Measurements from ENCODE around the gene SYCP2.
"Not testable (repeated sequence)": the region's sequence is repeated elsewhere in the genome, so short reads cannot be mapped to it uniquely, and the experiment has no call there.

Gene SYCP2

DNA sequence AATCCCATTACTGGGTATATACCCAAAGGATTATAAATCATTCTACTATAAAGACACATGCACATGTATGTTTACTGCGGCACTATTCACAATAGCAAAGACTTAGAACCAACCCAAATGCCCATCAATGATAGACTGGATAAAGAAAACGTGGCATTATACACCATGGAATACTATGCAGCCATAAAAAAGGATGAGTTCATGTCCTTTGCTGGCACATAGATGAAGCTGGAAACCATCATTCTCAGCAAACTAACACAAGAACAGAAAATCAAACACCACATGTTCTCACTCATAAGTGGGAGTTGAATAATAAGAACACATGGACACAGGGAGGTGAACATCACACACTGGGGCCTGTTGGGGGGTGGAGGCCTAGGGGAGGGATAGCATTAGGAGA is 43.4 kb downstream of the SYCP2 start:
- DNase-seq, result not testable (repeated sequence)

DNA sequence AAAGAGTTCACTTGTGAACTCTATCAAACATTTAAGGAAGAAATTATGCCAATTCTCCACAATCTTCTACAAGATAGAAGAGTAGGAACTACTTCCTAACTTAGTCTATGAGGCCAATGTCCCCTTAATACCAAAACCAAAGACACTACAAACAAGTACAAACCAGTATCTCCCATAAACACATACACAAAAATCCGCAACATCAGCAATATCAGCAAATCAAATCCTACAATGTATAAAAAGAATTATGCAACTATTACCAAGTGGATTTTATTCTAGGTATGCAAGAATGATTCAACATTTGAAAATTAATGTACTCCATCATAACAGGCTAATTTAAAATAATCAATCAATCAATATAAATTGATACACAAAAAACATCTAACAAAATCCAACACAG is 45.4 kb downstream of the SYCP2 start:
- no peak for DNase-seq

GRCh38 chr20:59884494-59884893 is 48.9 kb downstream of the SYCP2 start:
- DNase-seq, result no peak

GRCh38 chr20:59880198-59880597 is 53.2 kb downstream of the SYCP2 start:
- no peak for DNase-seq

- no peak for DNase-seq
Measured at GRCh38 chr20:59873409-59873808, 60.0 kb downstream of the SYCP2 start.

- no peak for DNase-seq
Measured at GRCh38 chr20:59871096-59871495, 62.3 kb downstream of the SYCP2 start.

- DNase-seq, result no peak
Measured at GRCh38 chr20:59866338-59866737, 67.1 kb downstream of the SYCP2 start.

GRCh38 chr20:59864726-59865125 is 68.7 kb downstream of the SYCP2 start:
- DNase-seq, result no peak

DNA sequence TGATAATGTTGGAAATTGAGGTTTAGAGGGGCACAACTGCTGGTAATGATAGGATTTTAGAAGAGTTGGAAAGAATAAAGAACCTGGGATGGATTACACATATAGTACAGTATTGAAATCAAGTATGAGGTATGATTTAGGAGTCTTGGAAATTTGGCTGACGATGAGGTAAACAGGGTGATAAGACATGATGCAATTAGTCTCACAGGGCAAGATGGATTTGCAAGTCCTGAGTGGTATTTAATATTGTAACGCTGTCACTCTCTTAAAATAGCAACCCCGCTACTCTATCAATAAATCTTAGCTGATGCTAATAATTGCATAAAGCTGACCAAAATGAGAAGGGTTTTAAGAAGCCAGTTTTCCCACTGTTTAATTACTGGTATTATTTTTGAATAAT is 70.4 kb downstream of the SYCP2 start:
- no peak for DNase-seq

GRCh38 chr20:59861401-59861800 is 72.0 kb downstream of the SYCP2 start:
- no peak for DNase-seq

GRCh38 chr20:59858425-59858824 is 75.0 kb downstream of the SYCP2 start:
- no peak for DNase-seq

DNA sequence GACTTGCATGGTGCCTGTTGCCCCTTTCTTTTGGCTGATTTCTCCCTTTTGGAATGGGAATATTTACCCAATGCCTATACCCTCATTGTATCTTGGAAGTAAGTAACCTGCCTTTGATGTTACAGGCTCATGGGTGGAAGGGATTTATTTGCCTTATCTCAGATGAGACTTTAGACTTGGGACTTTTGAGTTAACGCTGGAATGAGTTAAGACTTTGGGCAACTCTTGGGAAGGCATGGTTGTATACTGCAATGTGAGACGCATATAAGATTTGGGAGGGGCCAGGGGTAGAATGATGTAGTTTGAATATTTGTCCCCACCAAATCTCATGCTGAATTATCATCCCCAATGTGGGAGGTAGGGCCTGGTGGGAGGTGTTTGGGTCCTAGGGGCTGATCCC is 75.5 kb downstream of the SYCP2 start:
- no peak for DNase-seq

- not testable (repeated sequence) for DNase-seq
Measured at GRCh38 chr20:59856941-59857340, 76.5 kb downstream of the SYCP2 start.

- DNase-seq, result not testable (repeated sequence)
Measured at GRCh38 chr20:59856526-59856925, 76.9 kb downstream of the SYCP2 start.

DNA sequence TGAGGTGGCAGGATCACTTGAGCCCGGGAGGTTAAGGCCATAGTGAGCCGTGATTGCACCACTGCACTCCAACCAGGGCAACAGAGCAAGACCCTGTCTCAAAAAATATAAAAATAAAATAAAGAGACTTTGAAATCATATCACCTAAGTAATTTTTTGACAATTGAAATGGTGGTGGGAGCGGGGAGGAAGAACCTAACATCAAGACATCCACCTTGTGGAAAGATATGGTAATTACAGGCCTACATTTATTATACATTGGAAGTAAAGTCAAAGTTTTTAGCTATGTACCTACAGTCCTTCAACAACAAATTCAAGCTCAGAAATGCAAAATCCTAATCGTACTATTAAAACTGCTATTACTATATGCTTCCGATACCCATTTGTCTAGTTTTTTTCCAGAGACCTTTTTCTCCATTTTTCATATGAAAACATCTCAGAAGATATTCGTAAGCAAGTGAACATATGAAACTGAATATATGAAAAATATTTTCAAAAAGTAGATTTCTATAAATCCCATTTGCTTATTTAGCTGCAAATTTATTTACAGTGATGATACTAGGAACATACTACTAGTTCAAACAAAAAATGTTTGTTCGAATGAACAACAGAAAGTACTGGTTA is 83.3 kb downstream of the SYCP2 start:
- no peak for DNase-seq

DNA sequence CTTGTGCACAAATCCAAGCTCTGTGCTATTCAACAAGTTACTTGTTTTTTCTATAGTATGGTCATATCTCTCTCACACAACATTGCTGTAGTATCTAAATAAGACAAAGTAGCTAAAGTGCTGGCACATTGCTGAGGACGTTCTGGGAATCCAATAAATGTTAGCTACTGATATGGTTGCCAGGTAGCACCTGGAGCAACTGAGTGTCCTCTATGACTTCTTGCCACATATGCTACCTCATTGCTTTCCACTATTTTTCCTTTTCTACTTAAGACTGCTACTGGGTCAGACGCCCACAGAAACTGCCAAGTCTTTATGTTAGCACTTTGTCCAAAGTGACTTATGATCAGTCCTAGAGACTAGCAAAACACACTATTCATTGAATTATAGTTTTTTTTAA is 85.3 kb downstream of the SYCP2 start:
- no peak for DNase-seq

DNA sequence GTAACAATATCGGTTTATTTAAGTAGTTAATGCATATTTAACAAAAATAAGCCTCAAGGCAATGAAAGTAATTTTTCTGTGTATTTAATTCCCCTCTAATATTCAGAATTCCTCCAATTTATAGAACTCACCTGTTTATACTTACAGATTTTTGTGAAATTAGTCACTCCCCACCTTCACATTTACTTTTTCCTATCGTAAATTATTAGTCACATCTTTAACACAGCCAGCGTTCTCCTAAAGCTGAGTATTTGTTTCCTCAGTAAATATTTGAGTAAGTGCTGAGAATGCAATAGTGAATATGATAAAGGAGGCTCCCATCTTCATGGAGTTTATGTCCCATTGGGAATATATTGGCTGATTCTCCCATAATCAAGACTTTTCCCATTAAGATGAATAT is 88.0 kb downstream of the SYCP2 start:
- DNase-seq, result no peak

- DNase-seq, result no peak
Measured at GRCh38 chr20:59839400-59839799, 94.0 kb downstream of the SYCP2 start.

DNA sequence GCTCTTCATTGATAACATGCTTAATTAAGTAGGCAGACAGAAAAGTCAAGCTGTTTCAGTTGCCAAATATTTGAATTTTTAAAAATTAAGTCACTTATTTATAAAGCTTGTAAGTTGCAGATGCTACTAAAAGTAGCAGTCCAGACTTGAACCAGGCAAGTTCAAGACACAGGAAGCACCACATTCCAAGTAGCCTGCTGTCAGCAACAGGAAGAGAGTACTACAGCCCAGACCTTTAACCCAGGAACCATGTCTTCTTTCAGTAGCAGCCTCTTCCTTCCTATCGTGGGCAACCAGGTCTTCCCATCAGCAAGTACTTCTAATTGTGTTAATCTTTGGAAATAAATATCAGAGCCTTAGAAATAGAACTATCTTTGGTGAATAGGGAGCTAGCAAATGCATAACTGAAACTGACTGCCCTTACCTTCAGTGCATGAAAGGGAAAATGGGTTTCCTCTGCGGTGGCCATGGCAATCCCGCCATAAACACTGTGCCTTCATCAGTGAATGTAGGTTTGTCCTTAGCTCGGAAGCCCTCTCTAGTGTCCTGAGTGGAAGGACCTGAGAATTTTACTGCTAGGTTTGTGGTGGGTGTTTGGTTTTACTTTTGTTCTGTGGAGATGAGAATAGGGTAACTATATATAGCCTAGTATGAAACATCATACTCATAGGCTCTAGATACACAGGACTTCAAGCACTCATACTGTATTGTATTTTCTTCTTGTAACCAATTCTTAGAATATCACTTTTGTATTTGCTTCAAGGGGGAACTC is 95.6 kb downstream of the SYCP2 start:
- DNase-seq, result no peak

- DNase-seq, result no peak
Measured at GRCh38 chr20:59836767-59837166, 96.7 kb downstream of the SYCP2 start.

DNA sequence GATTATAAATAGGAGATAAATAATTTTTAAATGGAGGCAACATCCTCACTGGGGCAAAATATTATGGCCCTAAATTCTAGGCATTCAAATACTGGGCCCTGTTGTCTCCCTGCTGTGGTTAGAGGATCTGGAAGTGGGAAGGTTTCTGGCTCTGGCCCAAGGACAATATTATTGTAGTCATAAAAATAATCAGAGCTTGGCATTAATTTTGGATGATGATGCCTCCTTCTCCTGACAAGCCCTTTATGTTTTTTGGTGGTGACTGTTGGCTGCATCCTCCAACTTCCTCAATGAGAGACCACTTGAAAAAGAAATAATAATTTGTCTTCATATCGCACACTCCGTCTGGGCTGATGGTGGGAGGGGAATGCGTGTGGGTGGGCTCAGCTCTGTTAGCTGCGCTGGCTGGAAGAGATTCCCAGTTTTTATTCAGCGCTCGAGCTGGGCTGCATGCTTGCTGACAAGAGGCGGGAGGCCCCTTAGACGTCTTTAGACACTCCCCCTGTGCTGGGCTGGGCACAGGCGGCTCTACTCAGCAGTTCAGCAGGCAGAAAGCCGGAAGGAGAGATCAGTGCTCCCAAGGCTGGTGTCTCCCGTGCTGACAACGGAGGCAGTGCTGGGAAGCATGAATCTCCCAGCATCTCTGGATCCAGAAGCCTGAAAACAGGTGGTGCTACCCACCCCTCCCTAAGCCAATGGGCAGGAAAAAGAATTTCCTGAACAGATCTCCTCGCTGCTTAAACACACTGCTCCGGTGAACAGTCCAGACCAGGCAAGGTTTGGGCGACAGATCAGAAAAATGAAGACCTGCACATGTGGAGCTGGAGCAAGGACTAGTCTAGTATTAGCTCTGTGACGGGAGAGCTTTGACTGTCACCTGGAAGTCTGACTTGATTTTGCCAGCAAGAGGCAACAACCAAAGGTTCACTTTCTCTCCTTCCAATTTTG is 97.7 kb downstream of the SYCP2 start:
- no peak for DNase-seq

GRCh38 chr20:59835057-59835447 is 98.4 kb downstream of the SYCP2 start:
- no peak for DNase-seq

All from activated CD4-positive, alpha-beta T cell treated with anti-CD3 and anti-CD28 coated beads, Interleukin-2, amount 50 U/mL, for 48 hours (primary cell).